ENCODE data around the gene SLC3A2. TPM values are rescaled to one million over a fixed set of nuclear protein-coding genes. Genes with fewer than 3 reads are reported as not detected.

SLC3A2 gene
- total and polyA plus RNA-seq, 2 of the 13 experiments (the other 11 are each of a cell fraction or from before 2014, with no cell fraction given): 213 to 226 TPM

- TF ChIP-seq KAT7 (CRISPR knock-in tag; IDR thresholded peaks at IDR 0.05; ENCODE audit: borderline replicate concordance): peak; percentile 32; the same call in 1 of the 2 replicates
- peak; percentile 91 for TF ChIP-seq SP2 (CRISPR knock-in tag; IDR thresholded peaks at IDR 0.05)
- no peak for TF ChIP-seq PRDM4 (CRISPR knock-in tag; IDR thresholded peaks at IDR 0.05; ENCODE audit: borderline replicate concordance)
- TF ChIP-seq RFX5 (IDR thresholded peaks at IDR 0.05; ENCODE audit: low read depth, low read length): peak; percentile 56
- TF ChIP-seq ZMYM2 (CRISPR knock-in tag; IDR thresholded peaks at IDR 0.05): no peak
- no peak for TF ChIP-seq SYNCRIP (IDR thresholded peaks at IDR 0.05; ENCODE audit: insufficient read depth, low read depth, low read length)
- TF ChIP-seq ZNF605 (CRISPR knock-in tag; IDR thresholded peaks at IDR 0.05): peak; percentile 82; the same call in 1 of the 2 replicates
- peak; percentile 62 for TF ChIP-seq ELF1 (CRISPR knock-in tag; IDR thresholded peaks at IDR 0.05)
- peak; percentile 90; the same call in 1 of the 2 replicates for TF ChIP-seq FOXC1 (CRISPR knock-in tag; IDR thresholded peaks at IDR 0.05; ENCODE audit: borderline replicate concordance)
- TF ChIP-seq, protein P1, sequence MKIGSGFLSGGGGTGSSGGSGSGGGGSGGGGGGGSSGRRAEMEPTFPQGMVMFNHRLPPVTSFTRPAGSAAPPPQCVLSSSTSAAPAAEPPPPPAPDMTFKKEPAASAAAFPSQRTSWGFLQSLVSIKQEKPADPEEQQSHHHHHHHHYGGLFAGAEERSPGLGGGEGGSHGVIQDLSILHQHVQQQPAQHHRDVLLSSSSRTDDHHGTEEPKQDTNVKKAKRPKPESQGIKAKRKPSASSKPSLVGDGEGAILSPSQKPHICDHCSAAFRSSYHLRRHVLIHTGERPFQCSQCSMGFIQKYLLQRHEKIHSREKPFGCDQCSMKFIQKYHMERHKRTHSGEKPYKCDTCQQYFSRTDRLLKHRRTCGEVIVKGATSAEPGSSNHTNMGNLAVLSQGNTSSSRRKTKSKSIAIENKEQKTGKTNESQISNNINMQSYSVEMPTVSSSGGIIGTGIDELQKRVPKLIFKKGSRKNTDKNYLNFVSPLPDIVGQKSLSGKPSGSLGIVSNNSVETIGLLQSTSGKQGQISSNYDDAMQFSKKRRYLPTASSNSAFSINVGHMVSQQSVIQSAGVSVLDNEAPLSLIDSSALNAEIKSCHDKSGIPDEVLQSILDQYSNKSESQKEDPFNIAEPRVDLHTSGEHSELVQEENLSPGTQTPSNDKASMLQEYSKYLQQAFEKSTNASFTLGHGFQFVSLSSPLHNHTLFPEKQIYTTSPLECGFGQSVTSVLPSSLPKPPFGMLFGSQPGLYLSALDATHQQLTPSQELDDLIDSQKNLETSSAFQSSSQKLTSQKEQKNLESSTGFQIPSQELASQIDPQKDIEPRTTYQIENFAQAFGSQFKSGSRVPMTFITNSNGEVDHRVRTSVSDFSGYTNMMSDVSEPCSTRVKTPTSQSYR (CRISPR knock-in tag; IDR thresholded peaks at IDR 0.05; ENCODE audit: borderline replicate concordance): peak; percentile 62; the same call in 1 of the 2 replicates
- TF ChIP-seq ZNF775 (CRISPR knock-in tag; IDR thresholded peaks at IDR 0.05; ENCODE audit: borderline replicate concordance): peak; percentile 88; the same call in 1 of the 2 replicates
- 0 out of 2 replicates have a peak, but pooled peaks have one; percentile 69 for TF ChIP-seq ZNF367 (CRISPR knock-in tag; IDR thresholded peaks at IDR 0.05; ENCODE audit: borderline replicate concordance)
- TF ChIP-seq, protein P2, sequence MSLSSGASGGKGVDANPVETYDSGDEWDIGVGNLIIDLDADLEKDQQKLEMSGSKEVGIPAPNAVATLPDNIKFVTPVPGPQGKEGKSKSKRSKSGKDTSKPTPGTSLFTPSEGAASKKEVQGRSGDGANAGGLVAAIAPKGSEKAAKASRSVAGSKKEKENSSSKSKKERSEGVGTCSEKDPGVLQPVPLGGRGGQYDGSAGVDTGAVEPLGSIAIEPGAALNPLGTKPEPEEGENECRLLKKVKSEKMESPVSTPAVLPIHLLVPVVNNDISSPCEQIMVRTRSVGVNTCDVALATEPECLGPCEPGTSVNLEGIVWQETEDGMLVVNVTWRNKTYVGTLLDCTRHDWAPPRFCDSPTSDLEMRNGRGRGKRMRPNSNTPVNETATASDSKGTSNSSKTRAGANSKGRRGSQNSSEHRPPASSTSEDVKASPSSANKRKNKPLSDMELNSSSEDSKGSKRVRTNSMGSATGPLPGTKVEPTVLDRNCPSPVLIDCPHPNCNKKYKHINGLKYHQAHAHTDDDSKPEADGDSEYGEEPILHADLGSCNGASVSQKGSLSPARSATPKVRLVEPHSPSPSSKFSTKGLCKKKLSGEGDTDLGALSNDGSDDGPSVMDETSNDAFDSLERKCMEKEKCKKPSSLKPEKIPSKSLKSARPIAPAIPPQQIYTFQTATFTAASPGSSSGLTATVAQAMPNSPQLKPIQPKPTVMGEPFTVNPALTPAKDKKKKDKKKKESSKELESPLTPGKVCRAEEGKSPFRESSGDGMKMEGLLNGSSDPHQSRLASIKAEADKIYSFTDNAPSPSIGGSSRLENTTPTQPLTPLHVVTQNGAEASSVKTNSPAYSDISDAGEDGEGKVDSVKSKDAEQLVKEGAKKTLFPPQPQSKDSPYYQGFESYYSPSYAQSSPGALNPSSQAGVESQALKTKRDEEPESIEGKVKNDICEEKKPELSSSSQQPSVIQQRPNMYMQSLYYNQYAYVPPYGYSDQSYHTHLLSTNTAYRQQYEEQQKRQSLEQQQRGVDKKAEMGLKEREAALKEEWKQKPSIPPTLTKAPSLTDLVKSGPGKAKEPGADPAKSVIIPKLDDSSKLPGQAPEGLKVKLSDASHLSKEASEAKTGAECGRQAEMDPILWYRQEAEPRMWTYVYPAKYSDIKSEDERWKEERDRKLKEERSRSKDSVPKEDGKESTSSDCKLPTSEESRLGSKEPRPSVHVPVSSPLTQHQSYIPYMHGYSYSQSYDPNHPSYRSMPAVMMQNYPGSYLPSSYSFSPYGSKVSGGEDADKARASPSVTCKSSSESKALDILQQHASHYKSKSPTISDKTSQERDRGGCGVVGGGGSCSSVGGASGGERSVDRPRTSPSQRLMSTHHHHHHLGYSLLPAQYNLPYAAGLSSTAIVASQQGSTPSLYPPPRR (CRISPR knock-in tag; IDR thresholded peaks at IDR 0.05; ENCODE audit: borderline replicate concordance): peak; percentile 35
- TF ChIP-seq, protein P3, sequence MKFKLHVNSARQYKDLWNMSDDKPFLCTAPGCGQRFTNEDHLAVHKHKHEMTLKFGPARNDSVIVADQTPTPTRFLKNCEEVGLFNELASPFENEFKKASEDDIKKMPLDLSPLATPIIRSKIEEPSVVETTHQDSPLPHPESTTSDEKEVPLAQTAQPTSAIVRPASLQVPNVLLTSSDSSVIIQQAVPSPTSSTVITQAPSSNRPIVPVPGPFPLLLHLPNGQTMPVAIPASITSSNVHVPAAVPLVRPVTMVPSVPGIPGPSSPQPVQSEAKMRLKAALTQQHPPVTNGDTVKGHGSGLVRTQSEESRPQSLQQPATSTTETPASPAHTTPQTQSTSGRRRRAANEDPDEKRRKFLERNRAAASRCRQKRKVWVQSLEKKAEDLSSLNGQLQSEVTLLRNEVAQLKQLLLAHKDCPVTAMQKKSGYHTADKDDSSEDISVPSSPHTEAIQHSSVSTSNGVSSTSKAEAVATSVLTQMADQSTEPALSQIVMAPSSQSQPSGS (CRISPR knock-in tag; IDR thresholded peaks at IDR 0.05): peak; percentile 60
- TF ChIP-seq ISL2 (CRISPR knock-in tag; IDR thresholded peaks at IDR 0.05): peak; percentile 44; the same call in 1 of the 2 replicates
- peak; percentile 78; the same call in 1 of the 2 replicates for TF ChIP-seq KDM5A (IDR thresholded peaks at IDR 0.05; ENCODE audit: borderline replicate concordance, low read length)
Observed at GRCh38 chr11:62831520-62832335, 49.0 kb upstream of the SLC3A2 start, which contains the start of gene STX5 (continued).
